Measurements from ENCODE around the gene PKIG. TPM values are rescaled to one million over a fixed set of nuclear protein-coding genes. Genes with fewer than 3 reads are reported as not detected.

The PKIG gene
- total and polyA plus RNA-seq, 9 of the 15 experiments (the other 6 are each of a cell fraction or from before 2014, with no cell fraction given), result 0.13 to 7.0 (median 4.7) TPM

- TF ChIP-seq SUPT5H (IDR thresholded peaks at IDR 0.05) (0 out of 2 replicates have a peak, but pooled peaks have one; percentile 48), FOXK1 (CRISPR knock-in tag; IDR thresholded peaks at IDR 0.05; ENCODE audit: borderline replicate concordance) (no peak), DPF2 (IDR thresholded peaks at IDR 0.05) (no peak), BRD9 (IDR thresholded peaks at IDR 0.05; ENCODE audit: low read depth, partially characterized antibody) (no peak), ZNF592 (IDR thresholded peaks at IDR 0.05) (no peak), SMARCA5 (IDR thresholded peaks at IDR 0.05) (no peak), DDX20 (tag; IDR thresholded peaks at IDR 0.05; ENCODE audit: low read depth) (no peak), ZNF316 (IDR thresholded peaks at IDR 0.05) (peak; percentile 38; the same call in 1 of the 2 replicates), FOSL1 (tag; conservative IDR thresholded peaks at IDR 0.05) (no peak), SMARCE1 (IDR thresholded peaks at IDR 0.05) (no peak), TBP (optimal IDR thresholded peaks at IDR 0.05; ENCODE audit: low read depth, low read length) (peak; percentile 38), EGR1 (conservative IDR thresholded peaks at IDR 0.05) (0 out of 2 replicates have a peak, but pooled peaks have one; percentile 14), POLR2A (conservative IDR thresholded peaks at IDR 0.05) (peak; percentile 44; the same call in 1 of the 2 replicates), MAFK (IDR thresholded peaks at IDR 0.05; ENCODE audit: low read length) (no peak), RBM17 (IDR thresholded peaks at IDR 0.05; ENCODE audit: borderline replicate concordance, low read depth, low read length) (no peak), NCOA4 (IDR thresholded peaks at IDR 0.05; ENCODE audit: partially characterized antibody) (no peak), BCL6 (CRISPR knock-in tag; IDR thresholded peaks at IDR 0.05) (no peak), TCF7L2 (IDR thresholded peaks at IDR 0.05; ENCODE audit: low read depth, low read length) (no peak), RCOR1 (IDR thresholded peaks at IDR 0.05; ENCODE audit: borderline replicate concordance in 1 of 2, low read depth in 2 of 2, low read length in 2 of 2) (no peak), FOXK2 (conservative IDR thresholded peaks at IDR 0.05 in 1 of 2, IDR thresholded peaks at IDR 0.05 in 1 of 2; ENCODE audit: low read depth in 2 of 2) (no peak), PHB (CRISPR knock-in tag; IDR thresholded peaks at IDR 0.05) (no peak), NONO (IDR thresholded peaks at IDR 0.05; ENCODE audit: low read depth in 2 of 2, low read length in 1 of 2) (no peak), OTX1 (CRISPR knock-in tag; IDR thresholded peaks at IDR 0.05) (no peak), SPI1 (IDR thresholded peaks at IDR 0.05; ENCODE audit: borderline replicate concordance, low read depth, low read length) (0 out of 2 replicates have a peak, but pooled peaks have one; percentile 23), WHSC1 (IDR thresholded peaks at IDR 0.05; ENCODE audit: low read length) (no peak), HOMEZ (CRISPR knock-in tag; IDR thresholded peaks at IDR 0.05) (no peak), ZNF764 (CRISPR knock-in tag; IDR thresholded peaks at IDR 0.05; ENCODE audit: low read depth) (no peak), STAT5A (IDR thresholded peaks at IDR 0.05; ENCODE audit: borderline replicate concordance, low read length) (no peak)
These were observed 34.2 kb downstream of the PKIG start (continued) for GRCh38 chr20:44616604-44616964.

Measured in K562 (cell line).